H9 (cell line): Measurements from ENCODE around the gene PTK6. TPM values are rescaled to one million over a fixed set of nuclear protein-coding genes. Genes with fewer than 3 reads are reported as not detected.
A peak's percentile ranks its signal among the peaks of the same experiment; 100 is the strongest.

Experiments
- DNase-seq: peaks from one replicate; pipeline ENCODE4 v3.0.0-alpha.2; 2017
- H2AFZ ChIP-seq: one replicate; pipeline ENCODE4 v1.6.1; 2013; ENCODE audit warnings: mild to moderate bottlenecking, low read length, control low read depth, moderate library complexity
- H2AK5ac ChIP-seq: 2 replicates; pipeline ENCODE4 v1.6.1; 2013; ENCODE audit warnings: low read length, control low read depth, mixed read lengths; ENCODE audit not compliant: insufficient read length
- H2BK120ac ChIP-seq: one replicate; pipeline ENCODE4 v1.6.1; 2013; ENCODE audit warnings: low read depth, mild to moderate bottlenecking, low read length, control low read depth, inconsistent platforms; ENCODE audit not compliant: poor library complexity, severe bottlenecking
- H2BK12ac ChIP-seq: 2 replicates; pipeline ENCODE4 v1.6.1; 2013; ENCODE audit warnings: low read length, control low read depth, mixed read lengths, low read depth; ENCODE audit not compliant: insufficient read length
- H2BK15ac ChIP-seq: 2 replicates; pipeline ENCODE4 v1.6.1; 2013; ENCODE audit warnings: low read depth, low read length, control low read depth
- H2BK20ac ChIP-seq: one replicate; pipeline ENCODE4 v1.6.1; 2013; ENCODE audit warnings: low read depth, mild to moderate bottlenecking, low read length, control low read depth, inconsistent platforms; ENCODE audit not compliant: poor library complexity, severe bottlenecking
- H2BK5ac ChIP-seq: 2 replicates; pipeline ENCODE4 v1.6.1; 2013; ENCODE audit warnings: low read length, control low read depth, mixed read lengths; ENCODE audit not compliant: insufficient read length
- H3K14ac ChIP-seq: 2 replicates; pipeline ENCODE4 v1.6.1; 2013; ENCODE audit warnings: low read length, control low read depth; ENCODE audit not compliant: insufficient read depth
- H3K18ac ChIP-seq: 2 replicates; pipeline ENCODE4 v1.6.1; 2013; ENCODE audit warnings: low read depth, mild to moderate bottlenecking, mixed read lengths, low read length, control low read depth; ENCODE audit not compliant: insufficient read length
- H3K23ac ChIP-seq: 2 replicates; pipeline ENCODE4 v1.6.1; 2013; ENCODE audit warnings: low read length, control low read depth, mixed read lengths, low read depth; ENCODE audit not compliant: insufficient read length
- H3K23me2 ChIP-seq: 2 replicates; pipeline ENCODE4 v1.6.1; 2013; ENCODE audit warnings: low read depth, mild to moderate bottlenecking, mixed read lengths, low read length, control low read depth; ENCODE audit not compliant: insufficient read length, poor library complexity, severe bottlenecking
- H3K27ac ChIP-seq: 2 replicates; pipeline ENCODE4 v1.5.1; 2013; ENCODE audit warnings: low read length, control low read depth, mixed read lengths, low read depth; ENCODE audit not compliant: insufficient read length
- H3K27me3 ChIP-seq: 2 replicates; pipeline ENCODE4 v1.6.1; 2013; ENCODE audit warnings: low read length, control low read depth, inconsistent platforms; ENCODE audit not compliant: insufficient read depth
- H3K4ac ChIP-seq: 2 replicates; pipeline ENCODE4 v1.6.1; 2013; ENCODE audit warnings: low read depth, mild to moderate bottlenecking, control low read depth, inconsistent platforms, low read length, moderate library complexity
- H3K4me1 ChIP-seq: 2 replicates; pipeline ENCODE4 v1.6.1; 2013; ENCODE audit warnings: low read length, control low read depth, inconsistent platforms; ENCODE audit not compliant: insufficient read depth
- H3K4me2 ChIP-seq: 2 replicates; pipeline ENCODE4 v1.6.1; 2013; ENCODE audit warnings: low read length, control low read depth, mixed read lengths; ENCODE audit not compliant: insufficient read length, insufficient read depth
- H3K56ac ChIP-seq: 2 replicates; pipeline ENCODE4 v1.6.1; 2013; ENCODE audit warnings: low read depth, mild to moderate bottlenecking, mixed read lengths, low read length, control low read depth; ENCODE audit not compliant: insufficient read length
- H3K79me1 ChIP-seq: 2 replicates; pipeline ENCODE4 v1.6.1; 2013; ENCODE audit warnings: low read depth, mild to moderate bottlenecking, moderate library complexity, low read length, control low read depth, inconsistent platforms; ENCODE audit not compliant: insufficient read depth, poor library complexity, severe bottlenecking
- H3K79me2 ChIP-seq: 2 replicates; pipeline ENCODE4 v1.6.1; 2013; ENCODE audit warnings: low read length, control low read depth, inconsistent platforms; ENCODE audit not compliant: insufficient read depth
- H3K9ac ChIP-seq: 2 replicates; pipeline ENCODE4 v1.6.1; 2013; ENCODE audit warnings: low read length, control low read depth, mixed read lengths; ENCODE audit not compliant: insufficient read length; ENCODE audit errors: extremely low read depth
- H3K9me3 ChIP-seq: one replicate; pipeline ENCODE4 v1.6.1; 2013; ENCODE audit warnings: low read depth, low read length, inconsistent platforms; ENCODE audit not compliant: control insufficient read depth
- H3T11ph ChIP-seq: one replicate; pipeline ENCODE4 v1.6.1; 2013; ENCODE audit warnings: mild to moderate bottlenecking, low read length, control low read depth, inconsistent platforms
- H4K20me1 ChIP-seq: one replicate; pipeline ENCODE4 v1.6.1; 2013; ENCODE audit not compliant: control insufficient read depth, insufficient read length, insufficient read depth
- H4K5ac ChIP-seq: 2 replicates; pipeline ENCODE4 v1.6.1; 2013; ENCODE audit warnings: low read depth, mild to moderate bottlenecking, mixed read lengths, low read length, control low read depth; ENCODE audit not compliant: insufficient read length
- H4K8ac ChIP-seq: replicated peaks from 2 replicates; pipeline ENCODE4 v1.6.1; 2013; ENCODE audit warnings: low read length, control low read depth, mixed read lengths, low read depth; ENCODE audit not compliant: insufficient read length
- H4K91ac ChIP-seq: 2 replicates; pipeline ENCODE4 v1.6.1; 2013; ENCODE audit warnings: low read depth, mild to moderate bottlenecking, moderate library complexity, mixed read lengths, low read length, control low read depth; ENCODE audit not compliant: insufficient read length
- H3K27ac Mint-ChIP-seq, 3 experiments: 2 replicates in 2 of 3; 3 replicates in 1 of 3; pipeline ENCODE4 v1.8.0; 2020 to 2021; ENCODE audit warnings: mixed read lengths in 3 of 3, mild to moderate bottlenecking in 1 of 3, moderate library complexity in 1 of 3
- H3K27me3 Mint-ChIP-seq: 2 replicates; pipeline ENCODE4 v1.8.0; 2021; ENCODE audit warnings: low read depth, mild to moderate bottlenecking, moderate library complexity, mixed read lengths
- H3K36me3 Mint-ChIP-seq, 3 experiments: 2 replicates in 2 of 3; 3 replicates in 1 of 3; pipeline ENCODE4 v1.8.0; 2020 to 2021; ENCODE audit warnings: low read depth in 3 of 3, mixed read lengths in 3 of 3; ENCODE audit not compliant: insufficient read depth in 1 of 3
- H3K4me1 Mint-ChIP-seq, 2 experiments: 2 replicates each; pipeline ENCODE4 v1.8.0; 2020; ENCODE audit warnings: mixed read lengths in 2 of 2
- H3K4me3 Mint-ChIP-seq, 2 experiments: 2 replicates in 1 of 2; 3 replicates in 1 of 2; pipeline ENCODE4 v1.8.0; 2020 to 2021; ENCODE audit warnings: mild to moderate bottlenecking in 2 of 2, mixed read lengths in 2 of 2, moderate library complexity in 1 of 2
- H3K9me3 Mint-ChIP-seq, 2 experiments: 2 replicates in 1 of 2; 3 replicates in 1 of 2; pipeline ENCODE4 v1.8.0; 2020; ENCODE audit warnings: mild to moderate bottlenecking in 2 of 2, mixed read lengths in 2 of 2, moderate library complexity in 1 of 2
- CTCF ChIP-seq: fragments of 200-600 bp; sonication (generic); conservative IDR thresholded peaks from 3 replicates; pipeline ENCODE4 v1.8.0; 2021; ENCODE audit warnings: antibody characterized with exemption, mild to moderate bottlenecking
- WGBS: extraction: QIAGEN DNeasy Blood & Tissue Kit; methylation state at CpG from one replicate; pipeline ENCODE4 v1.1.7; 2013; ENCODE audit warnings: missing lambda C conversion rate, low lambda C conversion rate, mixed read lengths; ENCODE audit not compliant: insufficient read length; ENCODE audit errors: extremely low coverage; 5-methylcytosine and 5-hydroxymethylcytosine counted together
- total RNA-seq: library from RNA; stranded (reverse); gene quantifications from 2 replicates; pipeline ENCODE4 v1.2.1, GENCODE V29; 2021

The PTK6 gene
- total RNA-seq, 1 experiment from 2014 or later: 0.46 TPM

GRCh38 chr20:63531686-63532448 lies 5.3 kb downstream of the PTK6 start:
- no peak overlapping the region for H3K18ac ChIP-seq
- no peak for DNase-seq
- no peak overlapping the region; a peak in 1 of 5 replicates for H3K4me3 Mint-ChIP-seq

More at GRCh38 chr20:63531686-63532448, 5.3 kb downstream of the PTK6 start:
- Mint-ChIP-seq H3K27ac (peak overlapping the region in 2 of 3 experiments; percentile 0 to 2; a peak in 3 of 7 replicates), H3K4me1 (peaks cover 3 to 8% of the 10 kb centered on the region in 2 experiments; a peak in 3 of 4 replicates), H3K9me3 (no peaks in the 10 kb centered on the region), H3K36me3 (no peaks in the 10 kb centered on the region), H3K27me3 (peaks cover 3% of the 10 kb centered on the region; the same call in 1 of the 2 replicates)
- Histone ChIP-seq H2BK5ac (no peak overlapping the region), H3K14ac (no peak overlapping the region), H4K5ac (no peak overlapping the region), H2BK12ac (no peak overlapping the region), H3K23ac (no peak overlapping the region), H4K91ac (no peak overlapping the region), H3K4me1 (no peaks in the 10 kb centered on the region), H2BK120ac (no peak overlapping the region), H3K23me2 (no peaks in the 10 kb centered on the region), H3K9ac (no peak overlapping the region), H4K8ac (no peak overlapping the region), H3K79me2 (no peaks in the 10 kb centered on the region), H3K56ac (no peak overlapping the region), H4K20me1 (peaks cover 5% of the 10 kb centered on the region), H3K27me3 (no peaks in the 10 kb centered on the region), H3K4me2 (no peak overlapping the region), H3K79me1 (no peaks in the 10 kb centered on the region), H2BK20ac (no peak overlapping the region), H3T11ph (no peak overlapping the region), H2BK15ac (no peak overlapping the region), H2AFZ (no peak overlapping the region), H2AK5ac (no peak overlapping the region), H3K27ac (no peak overlapping the region), H3K4ac (no peak overlapping the region), H3K9me3 (no peaks in the 10 kb centered on the region)
- no peak for TF ChIP-seq CTCF
- no CpG with 5 or more reads among the region's 27 CpGs for WGBS
